Activated T-cell treated with anti-CD3 and anti-CD28 coated beads, Interleukin-2, amount 50 U/mL, for 48 hours (primary cell): ENCODE measurements around the gene DCLRE1C.
"Not testable (repeated sequence)": the region's sequence is repeated elsewhere in the genome, so short reads cannot be mapped to it uniquely, and the experiment has no call there.

Experiments
- DNase-seq, 2 experiments: peaks; one replicate each; pipeline ENCODE4 v3.0.0-alpha.2; 2020

DCLRE1C gene

GRCh38 chr10:14954001-14954770, at the start of gene DCLRE1C:
DCLRE1C (minus strand) TSS chr10:14954096; CDS start chr10:14954010, 86 bp downstream.
- DNase-seq: peak; percentile 92

- no peak for DNase-seq
These were observed 42.2 kb upstream of the DCLRE1C start for GRCh38 chr10:14995964-14996565.

GRCh38 chr10:14993500-14994455, 39.9 kb upstream of the DCLRE1C start:
- DNase-seq: not testable (repeated sequence)

- not testable (repeated sequence) for DNase-seq
These were observed 38.4 kb upstream of the DCLRE1C start for GRCh38 chr10:14992336-14992735.

- DNase-seq: peak; percentile 68 to 73
These were observed 37.3 kb upstream of the DCLRE1C start for GRCh38 chr10:14991035-14991749.

GRCh38 chr10:14989552-14989951, 35.7 kb upstream of the DCLRE1C start:
- DNase-seq: not testable (repeated sequence)

GRCh38 chr10:14982744-14983143, 28.8 kb upstream of the DCLRE1C start:
- DNase-seq: no peak

GRCh38 chr10:14975672-14976273, 21.9 kb upstream of the DCLRE1C start:
- DNase-seq: no peak

GRCh38 chr10:14974153-14974998, 20.5 kb upstream of the DCLRE1C start:
- not testable (repeated sequence) for DNase-seq

- DNase-seq: peak; percentile 59 to 70
These were observed 18.1 kb upstream of the DCLRE1C start for GRCh38 chr10:14971867-14972448.

- no peak for DNase-seq
These were observed 14.0 kb upstream of the DCLRE1C start for GRCh38 chr10:14967897-14968296.

- DNase-seq: peak; percentile 99 to 100
These were observed 5.5 kb upstream of the DCLRE1C start, which contains the start of gene MEIG1 for GRCh38 chr10:14959221-14960057. MEIG1 (plus strand) TSS chr10:14959388; CDS start chr10:14966469, 7,081 bp downstream.

- no peak for DNase-seq
These were observed 5.0 kb upstream of the DCLRE1C start for GRCh38 chr10:14958872-14959220.

GRCh38 chr10:14954934-14955333, 1.0 kb upstream of the DCLRE1C start:
- no peak for DNase-seq

GRCh38 chr10:14953424-14954000, 384 bp downstream of the DCLRE1C start:
- DNase-seq: no peak

- DNase-seq: no peak
These were observed 959 bp downstream of the DCLRE1C start for GRCh38 chr10:14952851-14953423.

GRCh38 chr10:14949291-14949690, 4.6 kb downstream of the DCLRE1C start:
- no peak for DNase-seq

- no peak for DNase-seq
These were observed 6.6 kb downstream of the DCLRE1C start for GRCh38 chr10:14947268-14947667.

- DNase-seq: no peak
These were observed 8.8 kb downstream of the DCLRE1C start for GRCh38 chr10:14945108-14945507.
